ENCODE results near the gene SCGN.

Gene SCGN

DNA sequence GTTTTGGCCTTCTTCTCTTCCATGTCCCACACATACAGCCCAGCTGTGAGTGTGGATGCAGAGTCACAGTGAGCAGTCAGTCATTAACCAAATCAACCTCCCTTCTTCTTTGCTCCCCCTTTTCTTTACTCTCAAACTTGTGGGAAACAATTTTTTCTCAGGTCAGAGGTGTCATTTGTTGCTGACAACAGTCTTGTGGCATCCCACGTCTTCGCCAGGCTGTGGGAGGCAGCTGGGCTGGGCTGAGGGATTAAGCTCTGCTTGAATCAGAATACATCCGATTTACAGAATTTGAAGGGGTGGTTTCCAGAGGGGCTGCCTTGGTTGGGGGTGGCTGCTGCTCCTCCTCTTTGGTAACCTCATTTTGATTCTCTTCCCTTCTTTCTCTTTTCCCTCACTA, 40.5 kb downstream of the SCGN start:
- H2BK5ac ChIP-seq (ENCODE audit: low read depth, low read length, poor library complexity, severe bottlenecking) = no peak overlapping the region
- no peak overlapping the region for H3K9ac ChIP-seq (ENCODE audit: low read length)
- H4K91ac ChIP-seq (ENCODE audit: low read length) = no peak overlapping the region
- no peak overlapping the region for H3K23ac ChIP-seq (ENCODE audit: low read length in 2 of 2)
- no peak overlapping the region for H3K14ac ChIP-seq (ENCODE audit: low read length in 2 of 2)
- no peak overlapping the region for H3K4me3 ChIP-seq (ENCODE audit: insufficient read depth in 1 of 2, low read depth in 1 of 2, low read length in 2 of 2)
- peaks cover 0 to 4% of the 10 kb centered on the region in 2 experiments for H3K27me3 ChIP-seq (ENCODE audit: control insufficient read depth in 1 of 2, insufficient read depth in 1 of 2, low read length in 2 of 2)
- H2AFZ ChIP-seq (ENCODE audit: low read depth, low read length) = no peak overlapping the region
- H3K27ac ChIP-seq (ENCODE audit: low read length, poor library complexity, severe bottlenecking) = peak overlapping the region; percentile 15
- no peak overlapping the region for H2AK5ac ChIP-seq (ENCODE audit: low read length, severe bottlenecking)
- no peak overlapping the region for H3K4me2 ChIP-seq (ENCODE audit: low read length, poor library complexity, severe bottlenecking)
- no peak overlapping the region for H2BK15ac ChIP-seq (ENCODE audit: low read depth, poor library complexity, severe bottlenecking)
- H2BK120ac ChIP-seq (ENCODE audit: low read depth, low read length) = no peak overlapping the region
- H3K4ac ChIP-seq (ENCODE audit: low read depth in 1 of 2, low read length in 2 of 2) = no peak overlapping the region
- no peaks in the 10 kb centered on the region for H3K79me1 ChIP-seq (replicated peaks; ENCODE audit: low read length, poor library complexity, severe bottlenecking)
- H3K36me3 ChIP-seq (ENCODE audit: control insufficient read depth in 1 of 2, insufficient read depth in 2 of 2, low read depth in 1 of 2, low read length in 2 of 2) = no peaks in the 10 kb centered on the region
- no peaks in the 10 kb centered on the region for H3K9me3 ChIP-seq (ENCODE audit: control insufficient read depth, low read length)
- no peak overlapping the region for H3K18ac ChIP-seq (ENCODE audit: low read depth in 1 of 2, low read length in 2 of 2)
- WGBS = 75% methylated on average over 3 of the region's 3 CpGs
- peaks cover 2% of the 10 kb centered on the region for H3K4me1 ChIP-seq (ENCODE audit: control insufficient read depth, insufficient read depth, low read depth, low read length)
- H4K8ac ChIP-seq (ENCODE audit: low read length) = no peak overlapping the region
- no peak overlapping the region for H2BK12ac ChIP-seq (ENCODE audit: low read length in 2 of 2)
- DNase-seq = no peak

DNA sequence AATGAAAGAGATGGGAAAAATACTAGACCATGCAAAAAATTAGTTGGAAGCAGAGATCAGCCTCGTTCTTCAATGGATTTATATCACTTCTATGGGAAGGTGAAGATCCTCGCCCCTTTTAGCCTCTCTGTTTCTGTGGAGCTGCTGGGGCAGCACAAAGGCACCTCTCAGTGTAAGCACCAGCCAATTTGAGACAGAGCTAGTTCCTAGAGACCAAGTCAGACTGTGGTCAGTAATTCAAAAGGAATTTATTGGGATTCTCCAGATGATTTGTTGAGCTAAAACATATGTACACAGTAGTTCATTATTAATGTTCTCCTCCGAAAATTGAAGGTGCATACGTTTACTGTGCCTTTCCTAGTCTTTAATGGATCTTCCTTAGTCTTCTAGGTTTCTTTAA, 42.4 kb downstream of the SCGN start:
- Histone ChIP-seq H2AFZ (ENCODE audit: low read depth, low read length) (no peak overlapping the region), H3K36me3 (ENCODE audit: control insufficient read depth in 1 of 2, insufficient read depth in 2 of 2, low read depth in 1 of 2, low read length in 2 of 2) (no peaks in the 10 kb centered on the region), H4K8ac (ENCODE audit: low read length) (no peak overlapping the region), H2BK12ac (ENCODE audit: low read length in 2 of 2) (no peak overlapping the region), H2BK120ac (ENCODE audit: low read depth, low read length) (no peak overlapping the region), H3K4me1 (ENCODE audit: control insufficient read depth, insufficient read depth, low read depth, low read length) (peaks cover 2% of the 10 kb centered on the region), H2AK5ac (ENCODE audit: low read length, severe bottlenecking) (no peak overlapping the region), H3K4ac (ENCODE audit: low read depth in 1 of 2, low read length in 2 of 2) (no peak overlapping the region), H3K27ac (ENCODE audit: low read length, poor library complexity, severe bottlenecking) (no peak overlapping the region), H2BK5ac (ENCODE audit: low read depth, low read length, poor library complexity, severe bottlenecking) (no peak overlapping the region), H3K23ac (ENCODE audit: low read length in 2 of 2) (no peak overlapping the region), H2BK15ac (ENCODE audit: low read depth, poor library complexity, severe bottlenecking) (no peak overlapping the region), H3K9ac (ENCODE audit: low read length) (no peak overlapping the region), H3K27me3 (ENCODE audit: control insufficient read depth in 1 of 2, insufficient read depth in 1 of 2, low read length in 2 of 2) (peaks cover 0 to 4% of the 10 kb centered on the region in 2 experiments), H3K4me3 (ENCODE audit: insufficient read depth in 1 of 2, low read depth in 1 of 2, low read length in 2 of 2) (no peak overlapping the region), H4K91ac (ENCODE audit: low read length) (no peak overlapping the region), H3K9me3 (ENCODE audit: control insufficient read depth, low read length) (no peaks in the 10 kb centered on the region), H3K4me2 (ENCODE audit: low read length, poor library complexity, severe bottlenecking) (no peak overlapping the region), H3K14ac (ENCODE audit: low read length in 2 of 2) (no peak overlapping the region), H3K79me1 (replicated peaks; ENCODE audit: low read length, poor library complexity, severe bottlenecking) (no peaks in the 10 kb centered on the region), H3K18ac (ENCODE audit: low read depth in 1 of 2, low read length in 2 of 2) (no peak overlapping the region)
- WGBS = 76% methylated on average over 2 of the region's 4 CpGs
- DNase-seq = no peak

DNA sequence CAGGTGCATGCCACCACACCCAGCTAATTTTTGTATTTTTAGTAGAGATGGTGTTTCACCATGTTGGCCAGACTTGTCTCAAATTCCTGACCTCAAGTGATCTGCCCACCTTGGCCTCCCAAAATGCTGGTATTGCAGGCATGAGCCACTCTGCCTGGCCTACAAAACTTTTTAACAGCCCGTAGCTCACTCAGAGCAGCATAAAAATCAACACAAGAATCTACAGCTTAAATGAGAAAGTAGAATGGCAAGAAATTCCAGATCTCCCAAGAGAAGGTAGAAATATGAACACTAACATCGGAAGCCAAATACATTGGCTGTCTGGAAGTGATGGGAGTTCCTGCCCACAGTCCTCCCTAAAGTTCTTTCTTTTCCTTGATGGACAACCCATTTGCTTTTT, 43.7 kb downstream of the SCGN start:
- no peaks in the 10 kb centered on the region for H3K9me3 ChIP-seq (ENCODE audit: control insufficient read depth, low read length)
- H3K14ac ChIP-seq (ENCODE audit: low read length in 2 of 2) = no peak overlapping the region
- 91% methylated on average over 1 of the region's 2 CpGs for WGBS
- no peak overlapping the region for H3K4me2 ChIP-seq (ENCODE audit: low read length, poor library complexity, severe bottlenecking)
- no peak overlapping the region for H3K4me3 ChIP-seq (ENCODE audit: insufficient read depth in 1 of 2, low read depth in 1 of 2, low read length in 2 of 2)
- H3K9ac ChIP-seq (ENCODE audit: low read length) = no peak overlapping the region
- no peak overlapping the region for H2BK5ac ChIP-seq (ENCODE audit: low read depth, low read length, poor library complexity, severe bottlenecking)
- no peaks in the 10 kb centered on the region for H3K36me3 ChIP-seq (ENCODE audit: control insufficient read depth in 1 of 2, insufficient read depth in 2 of 2, low read depth in 1 of 2, low read length in 2 of 2)
- H3K18ac ChIP-seq (ENCODE audit: low read depth in 1 of 2, low read length in 2 of 2) = no peak overlapping the region
- H4K8ac ChIP-seq (ENCODE audit: low read length) = no peak overlapping the region
- no peak for DNase-seq
- no peaks in the 10 kb centered on the region for H3K79me1 ChIP-seq (replicated peaks; ENCODE audit: low read length, poor library complexity, severe bottlenecking)
- no peak overlapping the region for H2BK12ac ChIP-seq (ENCODE audit: low read length in 2 of 2)
- H3K23ac ChIP-seq (ENCODE audit: low read length in 2 of 2) = no peak overlapping the region
- no peak overlapping the region for H2AFZ ChIP-seq (ENCODE audit: low read depth, low read length)
- H2AK5ac ChIP-seq (ENCODE audit: low read length, severe bottlenecking) = no peak overlapping the region
- H2BK15ac ChIP-seq (ENCODE audit: low read depth, poor library complexity, severe bottlenecking) = no peak overlapping the region
- peaks cover 0 to 4% of the 10 kb centered on the region in 2 experiments for H3K27me3 ChIP-seq (ENCODE audit: control insufficient read depth in 1 of 2, insufficient read depth in 1 of 2, low read length in 2 of 2)
- peaks cover 2% of the 10 kb centered on the region for H3K4me1 ChIP-seq (ENCODE audit: control insufficient read depth, insufficient read depth, low read depth, low read length)
- no peak overlapping the region for H3K4ac ChIP-seq (ENCODE audit: low read depth in 1 of 2, low read length in 2 of 2)
- no peak overlapping the region for H3K27ac ChIP-seq (ENCODE audit: low read length, poor library complexity, severe bottlenecking)
- no peak overlapping the region for H4K91ac ChIP-seq (ENCODE audit: low read length)
- no peak overlapping the region for H2BK120ac ChIP-seq (ENCODE audit: low read depth, low read length)

GRCh38 chr6:25697537-25698340, 45.7 kb downstream of the SCGN start:
- H4K8ac ChIP-seq (ENCODE audit: low read length) = no peak overlapping the region
- H2BK5ac ChIP-seq (ENCODE audit: low read depth, low read length, poor library complexity, severe bottlenecking) = no peak overlapping the region
- H4K91ac ChIP-seq (ENCODE audit: low read length) = no peak overlapping the region
- no peaks in the 10 kb centered on the region for H3K36me3 ChIP-seq (ENCODE audit: control insufficient read depth in 1 of 2, insufficient read depth in 2 of 2, low read depth in 1 of 2, low read length in 2 of 2)
- H2BK15ac ChIP-seq (ENCODE audit: low read depth, poor library complexity, severe bottlenecking) = no peak overlapping the region
- H2BK12ac ChIP-seq (ENCODE audit: low read length in 2 of 2) = no peak overlapping the region
- no peak for DNase-seq
- H2AFZ ChIP-seq (ENCODE audit: low read depth, low read length) = no peak overlapping the region
- H3K4ac ChIP-seq (ENCODE audit: low read depth in 1 of 2, low read length in 2 of 2) = no peak overlapping the region
- no peaks in the 10 kb centered on the region for H3K4me1 ChIP-seq (ENCODE audit: control insufficient read depth, insufficient read depth, low read depth, low read length)
- no peak overlapping the region for H3K14ac ChIP-seq (ENCODE audit: low read length in 2 of 2)
- H3K27me3 ChIP-seq (ENCODE audit: control insufficient read depth in 1 of 2, insufficient read depth in 1 of 2, low read length in 2 of 2) = peaks cover 0 to 4% of the 10 kb centered on the region in 2 experiments
- no peaks in the 10 kb centered on the region for H3K9me3 ChIP-seq (ENCODE audit: control insufficient read depth, low read length)
- H2BK120ac ChIP-seq (ENCODE audit: low read depth, low read length) = no peak overlapping the region
- no peak overlapping the region for H3K18ac ChIP-seq (ENCODE audit: low read depth in 1 of 2, low read length in 2 of 2)
- H3K23ac ChIP-seq (ENCODE audit: low read length in 2 of 2) = no peak overlapping the region
- H2AK5ac ChIP-seq (ENCODE audit: low read length, severe bottlenecking) = no peak overlapping the region
- no peak overlapping the region for H3K4me2 ChIP-seq (ENCODE audit: low read length, poor library complexity, severe bottlenecking)
- no peaks in the 10 kb centered on the region for H3K79me1 ChIP-seq (replicated peaks; ENCODE audit: low read length, poor library complexity, severe bottlenecking)
- H3K4me3 ChIP-seq (ENCODE audit: insufficient read depth in 1 of 2, low read depth in 1 of 2, low read length in 2 of 2) = no peak overlapping the region
- WGBS = 88% methylated on average over 1 of the region's 1 CpG
- no peak overlapping the region for H3K9ac ChIP-seq (ENCODE audit: low read length)
- H3K27ac ChIP-seq (ENCODE audit: low read length, poor library complexity, severe bottlenecking) = no peak overlapping the region
